ENCODE results near the gene SLC19A1.

- TF ChIP-seq CTCF (conservative IDR thresholded peaks at IDR 0.05) (no peak), EZH2 (IDR thresholded peaks at IDR 0.05; ENCODE audit: low read depth) (no peak)
Observed at GRCh38 chr21:45452696-45453307, 89.4 kb downstream of the SLC19A1 start.

All from PC-9 (cell line).